ENCODE measurements around the gene EMC7. TPM values are rescaled to one million over a fixed set of nuclear protein-coding genes. Genes with fewer than 3 reads are reported as not detected.

EMC7 gene
- total and polyA plus RNA-seq, 9 of the 15 experiments (the other 6 are each of a cell fraction or from before 2014, with no cell fraction given): 25.8 to 92.8 (median 49.7) TPM

- TF ChIP-seq EP400 (IDR thresholded peaks at IDR 0.05): peak; percentile 31
- peak; percentile 72; the same call in 1 of the 2 replicates for TF ChIP-seq REST (IDR thresholded peaks at IDR 0.05; ENCODE audit: borderline replicate concordance)
- TF ChIP-seq REST (CRISPR knock-in tag; IDR thresholded peaks at IDR 0.05; ENCODE audit: low read depth): no peak
- no peak for TF ChIP-seq HMGN3 (IDR thresholded peaks at IDR 0.05; ENCODE audit: borderline replicate concordance, extremely low read depth, insufficient read length, low read depth, low read length)
- no peak for TF ChIP-seq ZBTB17 (CRISPR knock-in tag; IDR thresholded peaks at IDR 0.05)
- no peak for TF ChIP-seq SETDB1 (IDR thresholded peaks at IDR 0.05; ENCODE audit: low read length)
- TF ChIP-seq PRPF4 (IDR thresholded peaks at IDR 0.05; ENCODE audit: insufficient read depth, low read depth, low read length, poor library complexity, severe bottlenecking): no peak
- no peak for TF ChIP-seq ZNF133 (CRISPR knock-in tag; IDR thresholded peaks at IDR 0.05)
- TF ChIP-seq, protein P1, sequence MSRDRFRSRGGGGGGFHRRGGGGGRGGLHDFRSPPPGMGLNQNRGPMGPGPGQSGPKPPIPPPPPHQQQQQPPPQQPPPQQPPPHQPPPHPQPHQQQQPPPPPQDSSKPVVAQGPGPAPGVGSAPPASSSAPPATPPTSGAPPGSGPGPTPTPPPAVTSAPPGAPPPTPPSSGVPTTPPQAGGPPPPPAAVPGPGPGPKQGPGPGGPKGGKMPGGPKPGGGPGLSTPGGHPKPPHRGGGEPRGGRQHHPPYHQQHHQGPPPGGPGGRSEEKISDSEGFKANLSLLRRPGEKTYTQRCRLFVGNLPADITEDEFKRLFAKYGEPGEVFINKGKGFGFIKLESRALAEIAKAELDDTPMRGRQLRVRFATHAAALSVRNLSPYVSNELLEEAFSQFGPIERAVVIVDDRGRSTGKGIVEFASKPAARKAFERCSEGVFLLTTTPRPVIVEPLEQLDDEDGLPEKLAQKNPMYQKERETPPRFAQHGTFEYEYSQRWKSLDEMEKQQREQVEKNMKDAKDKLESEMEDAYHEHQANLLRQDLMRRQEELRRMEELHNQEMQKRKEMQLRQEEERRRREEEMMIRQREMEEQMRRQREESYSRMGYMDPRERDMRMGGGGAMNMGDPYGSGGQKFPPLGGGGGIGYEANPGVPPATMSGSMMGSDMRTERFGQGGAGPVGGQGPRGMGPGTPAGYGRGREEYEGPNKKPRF (IDR thresholded peaks at IDR 0.05; ENCODE audit: low read depth, low read length): no peak
These were observed 8.4 kb upstream of the EMC7 start (continued) for GRCh38 chr15:34109797-34110663.

All from K562 (cell line).